ENCODE results near the gene GLT8D2.
A peak's percentile ranks its signal among the peaks of the same experiment; 100 is the strongest.

The GLT8D2 gene

GRCh38 chr12:104049903-104050356 lies at the start of gene GLT8D2:
Gene GLT8D2 (minus strand): TSS chr12:104050187. CDS start chr12:104019648, 30,539 bp downstream.
- DNase-seq (ENCODE audit: low read depth): no peak

- no peak for DNase-seq (ENCODE audit: low read depth)
These were observed 48.0 kb upstream of the GLT8D2 start for GRCh38 chr12:104097954-104098353.

DNA sequence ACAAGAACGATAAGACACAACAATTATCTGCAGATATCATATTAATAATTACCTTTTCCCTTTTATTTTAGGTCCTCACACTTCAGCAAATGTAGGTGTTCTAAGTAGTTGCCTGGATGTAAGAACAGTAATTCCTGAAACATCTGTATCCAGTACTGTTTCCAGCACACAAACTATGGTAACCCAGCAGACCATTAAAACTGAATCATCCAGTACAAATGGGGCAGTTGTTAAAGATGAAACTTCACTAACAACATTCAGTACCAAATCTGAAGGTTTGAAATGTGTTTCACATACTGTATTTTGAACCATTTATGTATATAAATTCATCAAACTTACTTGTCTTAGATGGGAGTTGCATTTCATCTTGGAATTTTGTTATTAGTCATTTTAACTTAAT lies 45.3 kb upstream of the GLT8D2 start:
- no peak for DNase-seq (ENCODE audit: low read depth)

GRCh38 chr12:104094284-104094683 lies 44.3 kb upstream of the GLT8D2 start:
- DNase-seq (ENCODE audit: low read depth): no peak

DNA sequence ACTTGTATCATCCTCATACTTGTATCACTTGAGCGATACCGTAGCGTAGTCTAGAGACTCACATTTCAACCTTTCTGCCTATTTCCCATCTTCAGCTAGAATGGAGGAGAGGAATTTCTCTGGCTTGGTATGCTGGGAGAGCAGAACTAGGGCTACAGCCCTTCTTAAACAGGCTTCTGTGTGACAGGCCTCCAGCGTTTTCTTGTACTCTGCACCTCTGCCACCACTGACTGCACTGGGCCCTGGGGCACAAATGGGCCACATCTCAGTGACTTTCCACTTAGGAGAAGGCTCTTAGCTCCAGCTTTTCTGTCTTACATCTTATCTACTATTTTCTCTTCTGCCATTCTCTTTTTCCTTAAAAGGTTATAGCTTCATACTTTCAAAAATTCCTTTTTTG lies 41.1 kb upstream of the GLT8D2 start:
- no peak for DNase-seq (ENCODE audit: low read depth)

GRCh38 chr12:104090685-104091084 lies 40.7 kb upstream of the GLT8D2 start:
- DNase-seq (ENCODE audit: low read depth): no peak

GRCh38 chr12:104083769-104084475 lies 33.9 kb upstream of the GLT8D2 start:
- no peak for DNase-seq (ENCODE audit: low read depth)

GRCh38 chr12:104080764-104081163 lies 30.8 kb upstream of the GLT8D2 start:
- no peak for DNase-seq (ENCODE audit: low read depth)

GRCh38 chr12:104079024-104079423 lies 29.0 kb upstream of the GLT8D2 start:
- no peak for DNase-seq (ENCODE audit: low read depth)

GRCh38 chr12:104073699-104074098 lies 23.7 kb upstream of the GLT8D2 start:
- no peak for DNase-seq (ENCODE audit: low read depth)

GRCh38 chr12:104072099-104072498 lies 22.1 kb upstream of the GLT8D2 start:
- no peak for DNase-seq (ENCODE audit: low read depth)

DNA sequence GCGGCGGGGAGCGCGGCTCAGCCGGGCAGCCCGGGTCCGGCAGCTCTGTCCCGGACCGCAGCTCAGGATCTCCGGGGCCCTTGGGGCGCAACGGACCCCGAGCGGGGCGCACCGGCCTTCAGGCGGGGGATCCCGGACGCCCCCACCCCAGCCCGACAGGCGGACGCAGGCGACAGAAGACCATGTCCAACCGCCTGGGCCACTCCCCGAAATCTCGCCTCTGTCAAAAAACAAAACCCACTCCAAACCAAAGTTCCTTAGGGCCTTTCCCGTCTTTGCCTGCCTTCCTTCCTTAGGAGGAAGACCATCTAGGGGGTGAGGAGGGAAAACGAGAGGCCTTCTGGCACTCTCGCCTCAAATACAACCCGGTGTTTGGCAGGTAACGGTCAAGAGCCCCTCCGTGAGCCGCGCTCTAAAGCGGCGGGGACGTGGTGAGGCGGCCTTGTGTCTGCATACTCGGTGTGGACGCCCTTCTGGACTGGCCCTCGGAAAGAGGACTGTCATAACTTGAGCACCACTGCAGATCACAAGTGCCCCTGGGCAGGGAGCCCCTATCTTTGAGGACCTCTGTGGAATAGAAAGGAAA lies 14.9 kb upstream of the GLT8D2 start:
- no peak for DNase-seq (ENCODE audit: low read depth)

- peak; percentile 84 for DNase-seq (ENCODE audit: low read depth)
These were observed 14.2 kb upstream of the GLT8D2 start, which contains the start of gene HCFC2 for GRCh38 chr12:104064031-104064841. Gene HCFC2 (plus strand): TSS chr12:104064531. CDS start chr12:104064561, 30 bp downstream.

- DNase-seq (ENCODE audit: low read depth): no peak
These were observed 13.7 kb upstream of the GLT8D2 start for GRCh38 chr12:104063712-104064030.

GRCh38 chr12:104060791-104061190 lies 10.8 kb upstream of the GLT8D2 start:
- no peak for DNase-seq (ENCODE audit: low read depth)

DNA sequence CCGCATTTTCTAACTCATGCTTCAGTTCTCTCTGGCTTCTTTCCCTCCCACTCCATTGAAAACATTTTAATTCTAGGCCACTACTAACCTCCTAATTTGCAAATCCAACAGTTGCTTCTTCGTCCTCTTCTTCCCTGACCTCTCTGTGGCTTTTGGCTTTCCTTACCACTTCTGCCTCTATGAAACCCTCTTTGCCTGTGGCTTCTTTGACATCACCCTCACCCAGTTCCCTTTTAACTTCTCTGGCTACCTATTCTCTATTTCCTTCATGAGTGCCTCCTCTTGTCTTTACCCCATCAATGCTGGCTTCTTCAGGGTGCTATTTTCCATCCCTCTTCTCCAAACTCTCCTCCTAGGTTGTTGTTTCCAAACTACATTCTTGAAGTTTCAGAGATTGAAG lies 10.0 kb upstream of the GLT8D2 start:
- DNase-seq (ENCODE audit: low read depth): no peak

- no peak for DNase-seq (ENCODE audit: low read depth)
These were observed 8.8 kb upstream of the GLT8D2 start for GRCh38 chr12:104058802-104059201.

DNA sequence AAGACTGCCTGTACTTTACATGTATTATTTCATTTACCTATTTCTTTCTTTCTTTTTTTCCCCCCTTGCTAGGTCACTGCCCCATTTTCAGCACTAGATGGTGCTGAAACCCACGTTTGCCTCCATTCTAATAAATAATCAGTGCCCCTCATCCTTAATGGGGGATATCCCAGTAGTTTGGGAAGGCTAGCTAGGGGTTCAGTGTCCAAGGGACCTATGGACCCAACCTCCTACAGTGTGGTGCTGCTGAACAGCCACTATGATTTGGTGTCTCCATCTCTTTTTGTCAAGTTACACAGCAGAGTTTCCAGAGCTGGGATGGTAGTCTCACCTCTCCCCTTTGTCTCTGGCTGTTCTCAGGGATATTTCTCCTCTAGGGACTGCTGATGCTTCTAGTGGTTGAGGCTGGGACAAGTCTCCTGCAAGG lies 7.8 kb upstream of the GLT8D2 start:
- DNase-seq (ENCODE audit: low read depth): no peak

DNA sequence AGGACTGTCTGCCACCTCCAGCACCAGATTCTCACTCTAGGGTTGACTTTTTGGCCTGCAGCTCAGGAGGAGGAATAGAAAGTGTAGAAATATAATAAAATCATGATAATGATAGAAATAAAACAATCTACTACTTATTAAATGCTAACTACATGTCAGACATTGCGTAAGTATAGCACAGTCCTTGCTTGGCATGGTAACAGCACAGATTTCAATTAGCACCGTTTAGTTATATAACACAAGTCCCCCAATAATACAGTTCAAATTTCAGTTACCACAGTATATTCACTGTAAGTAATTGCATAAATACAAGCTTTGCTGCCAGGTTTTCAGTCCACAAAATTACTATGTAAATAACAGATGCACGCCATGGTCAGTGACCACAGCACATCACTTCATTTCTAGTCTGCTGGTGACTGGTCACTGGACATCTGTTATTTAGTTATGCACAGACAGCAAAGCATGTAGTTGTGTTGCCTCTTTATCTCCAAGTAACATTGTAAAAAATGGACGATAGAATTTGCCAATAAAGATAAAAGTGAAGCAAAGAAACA lies 6.5 kb upstream of the GLT8D2 start:
- no peak for DNase-seq (ENCODE audit: low read depth)

- DNase-seq (ENCODE audit: low read depth): no peak
These were observed 5.8 kb upstream of the GLT8D2 start for GRCh38 chr12:104055686-104056388.

DNA sequence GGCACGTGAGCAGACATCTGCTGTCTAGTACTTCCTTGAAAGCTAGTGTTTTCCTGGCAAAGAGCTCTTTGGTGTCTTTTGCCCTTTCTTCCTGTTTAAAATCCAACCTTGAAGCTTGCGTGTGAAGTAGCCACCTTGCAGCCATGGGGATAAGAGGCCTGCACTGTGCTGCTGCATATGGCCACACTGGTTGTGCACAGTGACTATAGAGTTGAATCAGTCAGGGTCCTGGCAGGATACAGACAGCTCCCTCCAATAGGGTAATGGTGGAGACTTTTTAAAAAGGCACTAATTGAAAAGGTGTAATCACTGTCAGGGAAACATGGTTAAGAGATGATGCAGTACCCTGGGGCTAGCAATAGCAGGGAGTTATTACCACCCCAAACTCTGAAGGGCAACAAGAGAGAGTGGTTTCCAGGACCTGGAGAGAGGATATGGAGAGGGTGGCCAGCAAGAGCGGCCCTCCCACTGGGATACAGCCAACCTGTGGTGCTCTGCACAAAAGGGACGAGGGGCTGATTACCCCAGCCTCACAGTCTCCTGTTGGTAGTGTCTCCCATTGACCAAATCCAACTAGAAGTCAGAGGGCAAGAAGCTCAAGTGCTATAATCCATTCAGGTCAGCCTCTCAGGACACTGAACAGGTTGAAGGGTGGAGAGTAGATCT lies 4.8 kb upstream of the GLT8D2 start:
- no peak for DNase-seq (ENCODE audit: low read depth)

GRCh38 chr12:104050436-104050835 lies 449 bp upstream of the GLT8D2 start:
- DNase-seq (ENCODE audit: low read depth): no peak

All from stimulated activated CD8-positive, alpha-beta memory T cell treated with anti-CD3 and anti-CD28 coated beads, Interleukin-7, amount 100 ng/mL, for 24 hours (primary cell).